H1 (cell line): ENCODE data around the gene OSBP2. TPM values are rescaled to one million over a fixed set of nuclear protein-coding genes. Genes with fewer than 3 reads are reported as not detected.

Source experiments
- CTCF ChIA-PET: fragments of 300-600 bp; sonication (Branson Sonifier 250); formaldehyde crosslinking; loops from one replicate; lab custom pipeline; 2021; ENCODE audit not compliant: partially characterized antibody; lab: Charles Lee
- POLR2A ChIA-PET: fragments of 300-600 bp; sonication (Branson Sonifier 250); formaldehyde crosslinking; loops from one replicate; lab custom pipeline; 2021; ENCODE audit warnings: inconsistent platforms; ENCODE audit not compliant: partially characterized antibody; lab: Charles Lee
- DNase-seq, 2 experiments: peaks; one replicate each; pipeline versions ENCODE4 v3.0.0 to v3.0.0-alpha.2; 2010 to 2022; ENCODE audit warnings: low spot score in 2 of 2, low read depth in 1 of 2, mixed read lengths in 1 of 2
- FAIRE-seq: peaks from 2 replicates; lab custom pipeline; 2011; peaks lifted over from hg19 to GRCh38; lab: Jason Lieb, UNC
- H2AFZ ChIP-seq: 2 replicates; pipeline ENCODE4 v1.8.1; 2012; ENCODE audit warnings: low read length, inconsistent platforms
- H2AK5ac ChIP-seq: 2 replicates; pipeline ENCODE4 v1.6.1; 2013; ENCODE audit warnings: low read depth, low read length
- H2BK120ac ChIP-seq: replicated peaks from 2 replicates; pipeline ENCODE3; 2013; ENCODE audit warnings: low read depth, low read length, inconsistent platforms
- H2BK12ac ChIP-seq: 2 replicates; pipeline ENCODE4 v1.6.1; 2013; ENCODE audit warnings: low read depth, low read length
- H2BK15ac ChIP-seq: 2 replicates; pipeline ENCODE4 v1.6.1; 2013; ENCODE audit warnings: low read length
- H2BK20ac ChIP-seq: 2 replicates; pipeline ENCODE4 v1.6.1; 2013; ENCODE audit warnings: low read length
- H2BK5ac ChIP-seq: 2 replicates; pipeline ENCODE4 v1.6.1; 2013; ENCODE audit warnings: low read depth, low read length
- H3K14ac ChIP-seq: 2 replicates; pipeline ENCODE4 v1.6.1; 2013; ENCODE audit warnings: inconsistent platforms; ENCODE audit not compliant: insufficient read length
- H3K18ac ChIP-seq: 2 replicates; pipeline ENCODE4 v1.6.1; 2013; ENCODE audit warnings: low read length; ENCODE audit errors: extremely low read depth
- H3K23ac ChIP-seq: 2 replicates; pipeline ENCODE4 v1.6.1; 2013; ENCODE audit warnings: inconsistent platforms; ENCODE audit not compliant: insufficient read length
- H3K23me2 ChIP-seq: 2 replicates; pipeline ENCODE4 v1.6.1; 2013; ENCODE audit warnings: low read depth, low read length
- H3K27ac ChIP-seq: 2 replicates; pipeline ENCODE4 v1.6.1; 2011; ENCODE audit warnings: low read depth, low read length, inconsistent platforms
- H3K27me3 ChIP-seq, 4 experiments: replicated peaks in 1 of 4; 1 replicate in 1 of 4; 2 replicates in 3 of 4; pipeline versions ENCODE4 v1.6.1 to v1.8.1; 2011 to 2013; ENCODE audit warnings: low read length in 3 of 4, mild to moderate bottlenecking in 3 of 4, inconsistent platforms in 2 of 4, mixed read lengths in 2 of 4, moderate library complexity in 1 of 4; ENCODE audit not compliant: control insufficient read depth in 3 of 4, insufficient read depth in 3 of 4; ENCODE audit errors: extremely low read depth in 1 of 4
- H3K36me3 ChIP-seq, 4 experiments: 2 replicates each; pipeline versions ENCODE4 v1.6.1 to v1.8.1; 2011 to 2013; ENCODE audit warnings: mild to moderate bottlenecking in 4 of 4, low read length in 3 of 4, moderate library complexity in 2 of 4, control low read depth in 1 of 4, inconsistent platforms in 1 of 4; ENCODE audit not compliant: insufficient read depth in 4 of 4, control insufficient read depth in 2 of 4
- H3K4ac ChIP-seq: replicated peaks from 2 replicates; pipeline ENCODE3; 2013; ENCODE audit warnings: low read length, low read depth, mixed read lengths, inconsistent platforms; ENCODE audit not compliant: insufficient read length
- H3K4me1 ChIP-seq, 4 experiments: replicated peaks in 1 of 4; 1 replicate in 1 of 4; 2 replicates in 3 of 4; pipeline versions ENCODE4 v1.6.1 to v1.8.1; 2011 to 2013; ENCODE audit warnings: low read length in 3 of 4, inconsistent platforms in 2 of 4, mixed read lengths in 1 of 4; ENCODE audit not compliant: insufficient read depth in 4 of 4, control insufficient read depth in 3 of 4
- H3K4me2 ChIP-seq, 2 experiments: 2 replicates each; pipeline versions ENCODE4 v1.6.1 to v1.8.1; 2011 to 2013; ENCODE audit warnings: low read depth in 2 of 2, low read length in 2 of 2, control low read depth in 1 of 2, inconsistent platforms in 1 of 2, mild to moderate bottlenecking in 1 of 2; ENCODE audit not compliant: insufficient read depth in 1 of 2
- H3K4me3 ChIP-seq, 4 experiments: fragments of 200-600, 300-600 bp in 1 of 4; sonication (generic), shearing (Covaris generic), sonication (Bioruptor Twin) in 1 of 4; 2 replicates each; pipeline versions ENCODE4 v1.5.1 to v1.8.1; 2011 to 2016; ENCODE audit warnings: low read length in 4 of 4, low read depth in 3 of 4, control low read depth in 2 of 4, inconsistent platforms in 2 of 4, mild to moderate bottlenecking in 2 of 4, mixed read lengths in 1 of 4, moderate library complexity in 1 of 4; ENCODE audit not compliant: insufficient read depth in 2 of 4; ENCODE audit errors: extremely low read depth in 1 of 4
- H3K56ac ChIP-seq: replicated peaks from 2 replicates; pipeline ENCODE3; 2013; ENCODE audit warnings: low read depth, mild to moderate bottlenecking, mixed read lengths, low read length, inconsistent platforms; ENCODE audit not compliant: insufficient read length
- H3K79me1 ChIP-seq: 2 replicates; pipeline ENCODE4 v1.6.1; 2013; ENCODE audit warnings: low read depth, low read length, control low read depth
- H3K79me2 ChIP-seq, 2 experiments: 2 replicates each; pipeline versions ENCODE4 v1.6.1 to v1.8.1; 2012 to 2013; ENCODE audit warnings: low read length in 2 of 2, mild to moderate bottlenecking in 2 of 2, inconsistent platforms in 1 of 2; ENCODE audit not compliant: insufficient read depth in 2 of 2, control insufficient read depth in 1 of 2
- H3K9ac ChIP-seq, 4 experiments: replicated peaks in 1 of 4; 1 replicate in 1 of 4; 2 replicates in 3 of 4; pipeline versions ENCODE4 v1.6.1 to v1.8.1; 2011 to 2013; ENCODE audit warnings: low read depth in 3 of 4, low read length in 3 of 4, control low read depth in 2 of 4, mild to moderate bottlenecking in 2 of 4, moderate library complexity in 2 of 4, inconsistent platforms in 1 of 4; ENCODE audit errors: extremely low read depth in 1 of 4
- H3K9me3 ChIP-seq, 2 experiments: 2 replicates each; pipeline versions ENCODE4 v1.6.1 to v1.8.1; 2012 to 2013; ENCODE audit warnings: mild to moderate bottlenecking in 2 of 2, moderate library complexity in 2 of 2, control low read depth in 1 of 2, inconsistent platforms in 1 of 2, low read depth in 1 of 2, low read length in 1 of 2, mixed read lengths in 1 of 2; ENCODE audit not compliant: insufficient read depth in 2 of 2
- H4K20me1 ChIP-seq, 2 experiments: replicated peaks in 1 of 2; 2 replicates each; pipeline versions ENCODE3 to v1.8.1; 2011 to 2013; ENCODE audit warnings: inconsistent platforms in 2 of 2, low read length in 2 of 2, mild to moderate bottlenecking in 1 of 2; ENCODE audit not compliant: insufficient read depth in 2 of 2, control insufficient read depth in 1 of 2
- H4K5ac ChIP-seq: 2 replicates; pipeline ENCODE4 v1.6.1; 2013; ENCODE audit warnings: low read length, low read depth, mixed read lengths, inconsistent platforms; ENCODE audit not compliant: insufficient read length
- H4K8ac ChIP-seq: 2 replicates; pipeline ENCODE4 v1.8.0; 2013; ENCODE audit warnings: mild to moderate bottlenecking, moderate library complexity, low read length, inconsistent platforms; ENCODE audit not compliant: insufficient read depth; ENCODE audit errors: extremely low read depth
- H4K91ac ChIP-seq: replicated peaks from 2 replicates; pipeline ENCODE3; 2013; ENCODE audit warnings: low read length, mixed read lengths, inconsistent platforms; ENCODE audit not compliant: insufficient read length
- ATF2 ChIP-seq: IDR thresholded peaks from 2 replicates; pipeline ENCODE4 v1.6.1; 2012; ENCODE audit warnings: low read length, inconsistent platforms
- CEBPB ChIP-seq: IDR thresholded peaks from 2 replicates; pipeline ENCODE4 v1.6.1; 2012; ENCODE audit warnings: low read depth, low read length
- CREB1 ChIP-seq: IDR thresholded peaks from 2 replicates; pipeline ENCODE4 v1.6.1; 2012; ENCODE audit warnings: inconsistent platforms
- EP300 ChIP-seq, 2 experiments: IDR thresholded peaks; 1 replicate in 1 of 2; 2 replicates in 1 of 2; pipeline ENCODE4 v1.6.1; 2011 to 2012; ENCODE audit warnings: low read depth in 2 of 2, low read length in 2 of 2, mild to moderate bottlenecking in 2 of 2, borderline replicate concordance in 1 of 2, inconsistent platforms in 1 of 2, moderate library complexity in 1 of 2
- EZH2 ChIP-seq: fragments of 200-600 bp; sonication (generic); IDR thresholded peaks from 2 replicates; pipeline ENCODE4 v1.7.1; 2012; ENCODE audit warnings: low read depth, mild to moderate bottlenecking, moderate library complexity, low read length, inconsistent platforms; ENCODE audit not compliant: severe bottlenecking
- MAFK ChIP-seq: IDR thresholded peaks from 2 replicates; pipeline ENCODE4 v1.6.1; 2012; ENCODE audit warnings: low read depth, mild to moderate bottlenecking, improper control_type of control experiment, low read length
- RXRA ChIP-seq: IDR thresholded peaks from 2 replicates; pipeline ENCODE4 v1.6.1; 2011; ENCODE audit warnings: low read depth, mild to moderate bottlenecking, low read length, moderate library complexity; ENCODE audit not compliant: insufficient read depth
- SIN3A ChIP-seq, 2 experiments: IDR thresholded peaks in 1 of 2; conservative IDR thresholded peaks in 1 of 2; 2 replicates each; pipeline ENCODE4 v1.6.1; 2011 to 2012; ENCODE audit warnings: low read length in 2 of 2, improper control_type of control experiment in 1 of 2, low read depth in 1 of 2, mild to moderate bottlenecking in 1 of 2
- SIX5 ChIP-seq: IDR thresholded peaks from 2 replicates; pipeline ENCODE4 v1.6.1; 2011; ENCODE audit warnings: mild to moderate bottlenecking, low read depth, low read length
- SP2 ChIP-seq: IDR thresholded peaks from 2 replicates; pipeline ENCODE4 v1.6.1; 2012; ENCODE audit warnings: mild to moderate bottlenecking, low read length, inconsistent platforms
- TCF12 ChIP-seq: IDR thresholded peaks from 2 replicates; pipeline ENCODE4 v1.6.1; 2011; ENCODE audit warnings: low read depth, mild to moderate bottlenecking, low read length
- YY1 ChIP-seq: IDR thresholded peaks from 2 replicates; pipeline ENCODE4 v1.6.1; 2011; ENCODE audit warnings: low read depth, mild to moderate bottlenecking, low read length
- ZNF274 ChIP-seq: IDR thresholded peaks from 2 replicates; pipeline ENCODE4 v1.7.0; 2012; ENCODE audit warnings: low read length, borderline replicate concordance; ENCODE audit errors: extremely low read depth
- WGBS, 2 experiments: shearing (Covaris generic) in 1 of 2; methylation state at CpG; one replicate each; pipeline versions ENCODE4 v1.1.6 to v1.1.7; 2013 to 2015; ENCODE audit warnings: low lambda C conversion rate in 2 of 2, mixed read lengths in 2 of 2, inconsistent platforms in 1 of 2, low coverage in 1 of 2, missing lambda C conversion rate in 1 of 2; ENCODE audit not compliant: insufficient replicate concordance in 2 of 2, insufficient coverage in 1 of 2, insufficient read length in 1 of 2; ENCODE audit errors: extremely low coverage in 1 of 2, missing lambda C conversion rate in 1 of 2; 5-methylcytosine and 5-hydroxymethylcytosine counted together
- polyA plus RNA-seq, 7 experiments: library from polyadenylated mRNA; depleted of rRNA in 3 of 7; stranded (reverse) in 5 of 7; unstranded in 2 of 7; fragments of >200 nt in 5 of 7; fragments of 200-250 nt in 2 of 7; gene quantifications; 1 replicate in 5 of 7; 2 replicates in 1 of 7; 4 replicates in 1 of 7; pipeline versions ENCODE4 v1.2.1 to v1.2.3, GENCODE V29; 2011 to 2013; ENCODE audit warnings: missing spikeins in 2 of 7, mixed read lengths in 2 of 7
- total RNA-seq: library from RNA; stranded (reverse); fragmentation: NEBNext Ultra II Directional; extraction: Animal tissue kit (Norgen Biotek cat#: 25700); gene quantifications from 2 replicates; pipeline ENCODE4 v1.2.1, GENCODE V29; 2021

OSBP2 gene
- total and polyA plus RNA-seq, 2 of the 8 experiments (the other 6 are each of a cell fraction or from before 2014, with no cell fraction given): 3.4 to 3.7 TPM

- H4K5ac ChIP-seq: no peak overlapping the region
- H2BK20ac ChIP-seq: no peak overlapping the region
- no peak overlapping the region for H3K18ac ChIP-seq
- no peak for DNase-seq
- no peak overlapping the region for H2BK5ac ChIP-seq
- H3K4me1 ChIP-seq: peaks cover 0 to 2% (median under 1%) of the 10 kb centered on the region in 4 experiments; a peak in 4 of 7 replicates
- H3K9ac ChIP-seq: no peak overlapping the region
- no peak overlapping the region for H2AFZ ChIP-seq
- H3K27ac ChIP-seq: no peak overlapping the region
- no peaks in the 10 kb centered on the region for H3K79me2 ChIP-seq
- no peak overlapping the region for H3K4me3 ChIP-seq
- WGBS, 2 experiments: 96% methylated on average over 5 of the region's 13 CpGs; no CpG with 5 or more reads in 1 of the 2 experiments
- ChIA-PET POLR2A (no interaction called here), CTCF (interaction anchor here (0.8 to 2.3 kb wide), 3 partner anchors 30 to 91 kb away, joined by 3 to 9 read pairs (median 4); no protein-coding TSS in a partner anchor)
- H2AK5ac ChIP-seq: no peak overlapping the region; the same call in 1 of the 2 replicates
- H3K4ac ChIP-seq: no peak overlapping the region
- no peak overlapping the region for H4K91ac ChIP-seq
- H3K9me3 ChIP-seq: no peaks in the 10 kb centered on the region
- peaks cover 0 to 13% (median 8%) of the 10 kb centered on the region in 4 experiments; a peak in 5 of 7 replicates for H3K27me3 ChIP-seq
- no peak overlapping the region for H2BK12ac ChIP-seq
- H3K79me1 ChIP-seq: no peaks in the 10 kb centered on the region
- H3K23me2 ChIP-seq: peaks cover 16% of the 10 kb centered on the region; the same call in 1 of the 2 replicates
- H3K4me2 ChIP-seq: no peak overlapping the region
- H2BK15ac ChIP-seq: peak overlapping the region; percentile 65; the same call in 1 of the 2 replicates
- H4K20me1 ChIP-seq: no peaks in the 10 kb centered on the region
- no peaks in the 10 kb centered on the region for H3K36me3 ChIP-seq
- H3K23ac ChIP-seq: no peak overlapping the region
- H3K56ac ChIP-seq: no peak overlapping the region
- no peak overlapping the region for H3K14ac ChIP-seq
- FAIRE-seq: no peak
- H4K8ac ChIP-seq: no peak overlapping the region
- H2BK120ac ChIP-seq: no peak overlapping the region
- TF ChIP-seq ZNF274 (no peak), CREB1 (no peak), TCF12 (no peak), YY1 (no peak), SIN3A (conservative IDR thresholded peaks at IDR 0.05 in 1 of 2, IDR thresholded peaks at IDR 0.05 in 1 of 2; ENCODE audit: low read depth in 1 of 2, low read length in 2 of 2) (no peak), SIX5 (no peak), EZH2 (no peak), SP2 (no peak), RXRA (no peak), ATF2 (no peak), MAFK (no peak), EP300 (IDR thresholded peaks at IDR 0.05; ENCODE audit: borderline replicate concordance in 1 of 2, low read depth in 2 of 2, low read length in 2 of 2) (no peak), CEBPB (no peak)
Observed at GRCh38 chr22:30664798-30665197, 29.9 kb upstream of the OSBP2 start.
